GM19467 (cell line): Measurements from ENCODE around the gene SLC33A1.

ENCODE experiments used
- ATAC-seq: cut with Tn5 transposase; IDR thresholded peaks from one replicate; pipeline ENCODE4 v1.9.1; 2021; ENCODE audit warnings: mild to moderate bottlenecking, moderate library complexity; ENCODE audit not compliant: unreplicated experiment

The SLC33A1 gene

DNA sequence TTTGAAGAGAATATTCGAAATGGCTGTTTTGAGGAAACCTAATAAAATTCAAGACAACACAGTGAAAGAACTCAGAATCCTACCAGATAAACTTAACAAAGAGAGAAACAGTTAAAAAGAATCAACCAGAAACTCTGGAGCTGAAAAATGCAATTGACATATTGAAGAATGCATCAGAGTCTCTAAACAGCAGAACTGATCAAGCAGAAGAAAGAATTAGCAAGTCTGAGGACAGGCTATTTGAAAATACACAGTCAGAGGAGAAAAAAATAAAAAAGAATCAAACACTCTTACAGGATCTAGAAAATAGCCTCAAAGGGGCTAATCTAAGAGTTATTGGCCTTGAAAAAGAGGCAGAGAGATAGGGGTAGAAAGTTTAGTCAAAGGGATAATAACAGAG is 61.7 kb downstream of the SLC33A1 start:
- ATAC-seq = no peak

DNA sequence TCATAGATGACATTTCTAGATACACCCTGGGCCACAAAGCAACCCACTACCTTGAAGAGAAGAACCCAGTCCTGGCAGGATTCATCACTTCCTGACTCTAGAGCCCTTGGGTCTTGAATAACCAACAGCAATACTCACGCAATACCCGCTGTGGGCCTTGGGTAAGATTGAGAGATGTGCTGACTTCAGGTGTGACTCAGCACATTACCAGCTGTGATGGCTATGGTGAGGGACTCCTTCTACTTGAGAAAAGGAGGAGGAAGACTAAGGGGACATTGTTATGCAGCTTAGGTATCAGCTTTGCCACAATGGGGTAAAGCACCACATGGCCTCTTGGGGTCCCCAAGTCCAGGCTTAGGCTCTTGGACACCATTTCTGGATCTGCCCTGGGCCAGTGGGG is 63.0 kb downstream of the SLC33A1 start:
- no peak for ATAC-seq

DNA sequence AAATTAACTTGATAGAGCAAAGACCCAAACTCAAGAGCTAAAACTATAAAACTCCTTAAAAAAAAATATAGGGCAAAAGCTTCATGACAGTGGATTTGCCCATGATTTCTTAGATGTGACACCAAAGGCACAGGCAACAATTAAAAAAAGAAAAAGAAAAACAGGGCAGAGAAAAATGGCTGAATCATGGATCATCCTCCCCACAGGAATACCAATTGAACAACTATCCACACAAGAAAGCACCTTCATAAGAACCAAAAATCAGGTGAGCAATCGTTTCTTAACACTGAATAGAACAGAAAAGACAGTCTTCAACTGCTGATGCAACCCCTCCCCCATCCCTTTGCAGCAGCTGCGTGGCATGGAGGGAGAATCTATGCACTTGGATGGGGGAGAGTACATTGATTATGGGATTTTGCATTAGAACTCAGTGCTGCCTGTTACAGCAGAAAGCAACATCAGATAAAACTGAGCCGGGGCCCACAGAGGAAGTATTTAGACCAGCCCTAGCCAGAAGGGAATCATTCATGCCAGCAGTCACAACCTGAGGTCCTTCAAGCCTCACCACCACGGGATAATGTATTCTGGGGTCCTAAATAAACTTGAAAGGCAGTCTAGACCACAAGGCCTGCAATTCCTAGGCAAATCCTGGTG is 63.8 kb downstream of the SLC33A1 start:
- no peak for ATAC-seq

DNA sequence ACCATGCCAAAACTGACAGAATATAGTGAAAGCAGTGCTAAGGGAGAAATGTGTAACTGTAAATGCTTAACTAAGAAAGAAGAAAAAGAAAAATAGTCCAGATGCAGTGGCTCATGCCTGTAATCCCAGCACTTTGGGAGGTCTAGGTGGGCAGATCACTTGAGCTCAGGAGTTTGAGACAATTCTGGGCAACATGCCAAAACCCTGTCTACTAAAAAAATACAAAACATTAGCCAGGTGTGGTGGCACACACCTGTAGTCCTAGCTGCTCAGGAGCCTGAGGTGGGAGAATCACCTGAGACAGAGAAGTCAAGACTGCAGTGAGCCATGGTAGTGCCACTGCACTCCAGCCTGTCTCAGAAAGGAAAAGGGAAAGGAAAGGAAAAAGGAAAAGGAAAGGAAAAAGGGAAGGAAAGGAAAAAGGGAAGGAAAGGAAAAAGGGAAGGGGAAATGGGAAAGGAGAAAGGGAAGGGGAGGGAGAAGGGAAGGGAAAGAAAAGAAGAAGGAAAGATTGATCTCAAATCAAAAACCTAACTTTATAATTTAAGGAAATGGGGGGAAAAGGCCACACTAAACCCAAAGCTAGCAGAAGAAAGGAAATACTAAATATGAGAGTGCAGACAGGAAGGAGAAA is 68.4 kb downstream of the SLC33A1 start:
- ATAC-seq = no peak

DNA sequence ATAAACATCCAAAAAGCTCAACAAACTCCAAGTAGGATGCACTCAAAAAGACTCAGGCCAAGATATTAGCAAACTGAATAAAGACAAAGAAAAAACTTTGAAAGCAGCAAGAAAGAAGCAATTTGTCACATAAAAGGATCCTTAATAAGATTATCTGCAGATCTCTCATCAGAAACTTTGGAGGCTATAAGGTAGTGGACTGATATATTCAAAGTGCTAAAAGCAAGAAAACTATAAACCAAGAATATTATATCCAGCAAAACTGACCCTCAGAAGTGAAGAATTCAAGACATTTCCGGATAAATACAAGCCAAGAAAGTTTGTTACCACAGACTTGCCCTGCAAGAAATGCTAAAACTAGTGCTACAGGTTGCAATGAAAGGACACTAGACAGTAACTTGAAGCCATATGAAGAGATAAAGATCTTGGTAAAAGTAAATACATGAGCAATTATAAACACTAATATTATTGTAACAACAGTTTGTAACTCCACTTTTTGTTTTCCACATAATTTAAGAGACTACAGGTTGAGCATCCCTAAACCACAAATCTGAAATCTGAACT is 71.8 kb downstream of the SLC33A1 start:
- ATAC-seq = no peak

DNA sequence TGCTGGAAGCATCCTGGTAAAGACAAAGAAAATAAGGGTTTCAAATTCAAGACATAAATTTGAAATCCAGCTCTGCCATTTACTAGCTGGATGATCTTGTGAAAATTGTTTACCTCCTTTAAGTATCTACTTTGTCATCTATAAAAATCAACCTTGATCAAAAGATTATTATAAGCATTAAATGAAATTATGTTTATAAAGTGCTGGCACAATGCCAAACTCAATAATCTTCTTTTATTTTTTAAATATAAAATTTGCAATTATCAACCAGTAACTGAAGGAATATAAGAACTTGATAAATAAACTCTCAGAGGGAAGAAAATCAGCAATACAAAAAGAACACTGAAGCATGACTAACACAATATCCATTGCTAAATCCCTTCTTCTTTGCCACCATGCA is 73.9 kb downstream of the SLC33A1 start:
- ATAC-seq = no peak

DNA sequence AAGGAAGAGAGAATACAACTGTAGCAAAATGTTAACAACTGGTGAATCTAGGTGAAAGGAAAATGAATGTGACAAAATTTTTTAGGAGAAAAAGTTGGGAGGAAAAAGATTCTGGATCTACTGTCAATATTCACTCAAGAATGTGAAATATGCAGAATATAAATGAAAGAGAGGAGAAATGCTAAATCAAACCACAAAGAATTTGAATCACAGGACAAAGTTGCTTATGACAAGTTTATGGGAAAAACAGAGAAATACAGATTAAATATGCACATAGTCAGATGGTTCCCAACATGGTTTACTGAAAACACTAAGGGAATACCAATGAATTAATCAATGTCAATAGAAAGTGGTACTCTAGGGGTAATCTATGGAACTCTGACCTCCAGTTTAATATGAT is 75.8 kb downstream of the SLC33A1 start:
- ATAC-seq = no peak

DNA sequence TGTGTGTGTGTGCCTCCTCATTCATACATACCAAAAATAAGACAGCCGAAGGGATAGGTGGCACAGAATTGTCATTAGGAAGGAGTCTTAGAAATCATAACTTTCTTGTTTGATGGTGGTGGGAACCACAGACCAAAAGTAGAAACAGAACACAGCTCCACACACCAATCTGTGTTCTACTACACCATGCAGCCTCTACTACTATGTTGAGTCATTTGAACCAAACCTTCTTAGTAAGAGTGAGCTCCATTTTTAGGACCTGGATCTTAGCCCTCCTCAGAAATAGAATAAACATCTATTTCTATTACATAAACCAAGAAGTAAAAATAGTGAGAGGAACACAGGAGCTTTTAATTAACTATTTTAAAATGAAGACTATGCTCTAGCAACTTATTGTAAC is 81.4 kb downstream of the SLC33A1 start:
- no peak for ATAC-seq

DNA sequence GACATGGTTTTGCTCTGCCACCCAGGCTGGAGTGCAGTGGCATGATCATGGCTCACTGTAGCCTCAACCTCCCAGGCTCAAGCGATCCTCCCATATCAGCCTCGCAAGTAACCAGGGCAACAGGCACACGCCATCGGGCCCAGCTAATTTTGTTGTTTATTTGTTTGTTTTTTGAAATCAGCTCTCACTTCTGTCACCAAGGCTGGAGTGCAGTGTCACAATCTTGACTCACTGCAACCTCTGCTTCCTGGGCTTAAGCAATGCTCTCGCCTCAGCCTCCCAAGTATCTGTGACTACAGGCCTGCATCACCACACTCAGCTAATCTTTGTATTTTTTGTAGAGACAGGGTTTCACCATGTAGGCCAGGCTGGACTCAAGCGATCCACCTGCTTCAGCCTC is 83.1 kb downstream of the SLC33A1 start:
- ATAC-seq = no peak
